NCI-H510A (cell line): ENCODE results near the gene PARP2.
"Not testable (repeated sequence)": the region's sequence is repeated elsewhere in the genome, so short reads cannot be mapped to it uniquely, and the experiment has no call there.

Source experiments
- DNase-seq: peaks from one replicate; lab custom pipeline; 2025; lab: John Stamatoyannopoulos, UW

PARP2 gene

GRCh38 chr14:20347747-20348146 is 4.3 kb downstream of the PARP2 start:
- DNase-seq = no peak

- DNase-seq = no peak
Observed at GRCh38 chr14:20350282-20350681, 6.8 kb downstream of the PARP2 start.

GRCh38 chr14:20350860-20351259 is 7.4 kb downstream of the PARP2 start:
- DNase-seq = no peak

GRCh38 chr14:20356422-20356821 is 13.0 kb downstream of the PARP2 start:
- DNase-seq = no peak

- not testable (repeated sequence) for DNase-seq
Observed at GRCh38 chr14:20358474-20358873, 15.0 kb downstream of the PARP2 start.

GRCh38 chr14:20365928-20366327 is 22.5 kb downstream of the PARP2 start:
- DNase-seq = no peak

GRCh38 chr14:20372796-20373195 is 29.4 kb downstream of the PARP2 start:
- no peak for DNase-seq

GRCh38 chr14:20375471-20375870 is 32.0 kb downstream of the PARP2 start:
- DNase-seq = no peak

GRCh38 chr14:20376071-20376588 is 32.7 kb downstream of the PARP2 start:
- no peak for DNase-seq

GRCh38 chr14:20377171-20377570 is 33.7 kb downstream of the PARP2 start:
- DNase-seq = no peak

- no peak for DNase-seq
Observed at GRCh38 chr14:20379743-20380142, 36.3 kb downstream of the PARP2 start.

GRCh38 chr14:20380681-20381080 is 37.2 kb downstream of the PARP2 start:
- DNase-seq = no peak

- DNase-seq = no peak
Observed at GRCh38 chr14:20381341-20381740, 37.9 kb downstream of the PARP2 start.

- DNase-seq = no peak
Observed at GRCh38 chr14:20382526-20382925, 39.1 kb downstream of the PARP2 start.

- no peak for DNase-seq
Observed at GRCh38 chr14:20383032-20383431, 39.6 kb downstream of the PARP2 start.

- DNase-seq = no peak
Observed at GRCh38 chr14:20383636-20384035, 40.2 kb downstream of the PARP2 start.

- DNase-seq = no peak
Observed at GRCh38 chr14:20384321-20384720, 40.9 kb downstream of the PARP2 start.

- no peak for DNase-seq
Observed at GRCh38 chr14:20384886-20385285, 41.5 kb downstream of the PARP2 start.

- no peak for DNase-seq
Observed at GRCh38 chr14:20386276-20386855, 42.9 kb downstream of the PARP2 start.

- DNase-seq = no peak
Observed at GRCh38 chr14:20387576-20387975, 44.1 kb downstream of the PARP2 start.

- DNase-seq = no peak
Observed at GRCh38 chr14:20388159-20388558, 44.7 kb downstream of the PARP2 start.

- DNase-seq = no peak
Observed at GRCh38 chr14:20391505-20391904, 48.1 kb downstream of the PARP2 start.

- DNase-seq = no peak
Observed at GRCh38 chr14:20397511-20397910, 54.1 kb downstream of the PARP2 start.

GRCh38 chr14:20400589-20400964 is 57.1 kb downstream of the PARP2 start:
- no peak for DNase-seq
